HUES48 (cell line): Measurements from ENCODE around the gene HS6ST1.

Experiments
- H3K27ac ChIP-seq: one replicate; pipeline ENCODE4 v1.7.0; 2013; ENCODE audit warnings: low read depth, low read length, inconsistent platforms
- H3K27me3 ChIP-seq: 2 replicates; pipeline ENCODE4 v1.6.1; 2013; ENCODE audit warnings: mild to moderate bottlenecking, low read length; ENCODE audit not compliant: control insufficient read depth, insufficient read depth
- H3K36me3 ChIP-seq: 2 replicates; pipeline ENCODE4 v1.6.1; 2013; ENCODE audit warnings: low read length; ENCODE audit not compliant: control insufficient read depth, insufficient read depth
- H3K4me1 ChIP-seq: 2 replicates; pipeline ENCODE4 v1.6.1; 2013; ENCODE audit warnings: mild to moderate bottlenecking, low read length; ENCODE audit not compliant: control insufficient read depth, insufficient read depth
- H3K4me3 ChIP-seq: 2 replicates; pipeline ENCODE4 v1.5.1; 2013; ENCODE audit warnings: mild to moderate bottlenecking, low read depth, low read length
- H3K9ac ChIP-seq: 2 replicates; pipeline ENCODE4 v1.6.1; 2013; ENCODE audit warnings: mild to moderate bottlenecking, low read depth, low read length, moderate library complexity
- H3K9me3 ChIP-seq: 2 replicates; pipeline ENCODE4 v1.6.1; 2013; ENCODE audit warnings: low read length; ENCODE audit not compliant: control insufficient read depth, insufficient read depth

Gene HS6ST1

DNA sequence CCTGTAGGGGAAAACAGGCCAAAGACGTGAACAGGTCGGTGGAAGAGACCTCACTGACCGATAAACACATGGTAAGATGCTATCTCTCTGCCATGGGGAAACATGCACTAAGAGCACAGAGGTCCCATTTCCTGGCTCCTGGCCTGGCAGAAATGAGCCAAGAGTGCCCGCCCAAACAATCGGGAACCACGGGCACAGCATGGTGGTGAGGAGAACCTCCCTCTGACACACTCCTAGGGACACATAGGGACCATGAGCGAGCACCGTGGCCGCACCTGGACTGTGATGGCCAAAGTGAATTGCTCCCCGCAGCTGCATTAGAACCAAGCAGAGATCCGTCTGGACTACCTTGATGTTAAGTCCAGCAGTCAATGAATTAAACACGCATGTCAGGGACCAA, 11.1 kb downstream of the HS6ST1 start:
- H3K4me1 ChIP-seq: peaks cover 17% of the 10 kb centered on the region
- H3K9me3 ChIP-seq: no peaks in the 10 kb centered on the region
- no peak overlapping the region for H3K4me3 ChIP-seq
- H3K36me3 ChIP-seq: 0 out of 2 replicates have a peak, but pooled peaks cover 2% of the 10 kb centered on the region
- H3K9ac ChIP-seq: no peak overlapping the region
- no peak overlapping the region for H3K27ac ChIP-seq
- no peaks in the 10 kb centered on the region for H3K27me3 ChIP-seq

DNA sequence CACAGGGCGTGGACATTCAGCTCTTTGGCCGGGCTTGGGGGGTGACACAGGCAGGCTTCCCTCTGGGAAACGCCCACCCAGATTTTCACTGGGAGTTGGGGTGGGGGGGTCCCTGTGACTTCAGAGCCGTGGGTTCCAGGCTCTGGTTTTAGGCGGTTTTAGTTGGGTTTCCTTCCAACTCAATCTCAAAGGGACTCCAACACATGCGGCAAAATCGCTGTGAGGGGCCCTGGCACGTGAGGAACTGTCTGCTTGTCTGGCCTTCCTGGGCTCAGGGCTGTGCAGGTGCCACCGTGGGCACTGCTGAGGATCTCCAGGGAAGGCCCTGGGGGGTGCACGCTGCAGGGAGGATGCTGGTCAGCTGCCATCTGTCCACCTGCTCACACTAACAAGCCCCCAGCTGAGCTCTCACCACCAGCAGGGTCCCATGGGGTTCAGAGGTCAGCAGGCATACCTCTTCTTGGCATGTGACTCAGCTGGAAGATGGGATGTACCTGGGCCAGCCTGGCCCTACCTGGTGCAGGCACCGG, 11.7 kb downstream of the HS6ST1 start:
- Histone ChIP-seq H3K27me3 (no peaks in the 10 kb centered on the region), H3K4me1 (peaks cover 17% of the 10 kb centered on the region), H3K36me3 (0 out of 2 replicates have a peak, but pooled peaks cover 2% of the 10 kb centered on the region), H3K9me3 (no peaks in the 10 kb centered on the region), H3K27ac (no peak overlapping the region), H3K4me3 (no peak overlapping the region), H3K9ac (no peak overlapping the region)

DNA sequence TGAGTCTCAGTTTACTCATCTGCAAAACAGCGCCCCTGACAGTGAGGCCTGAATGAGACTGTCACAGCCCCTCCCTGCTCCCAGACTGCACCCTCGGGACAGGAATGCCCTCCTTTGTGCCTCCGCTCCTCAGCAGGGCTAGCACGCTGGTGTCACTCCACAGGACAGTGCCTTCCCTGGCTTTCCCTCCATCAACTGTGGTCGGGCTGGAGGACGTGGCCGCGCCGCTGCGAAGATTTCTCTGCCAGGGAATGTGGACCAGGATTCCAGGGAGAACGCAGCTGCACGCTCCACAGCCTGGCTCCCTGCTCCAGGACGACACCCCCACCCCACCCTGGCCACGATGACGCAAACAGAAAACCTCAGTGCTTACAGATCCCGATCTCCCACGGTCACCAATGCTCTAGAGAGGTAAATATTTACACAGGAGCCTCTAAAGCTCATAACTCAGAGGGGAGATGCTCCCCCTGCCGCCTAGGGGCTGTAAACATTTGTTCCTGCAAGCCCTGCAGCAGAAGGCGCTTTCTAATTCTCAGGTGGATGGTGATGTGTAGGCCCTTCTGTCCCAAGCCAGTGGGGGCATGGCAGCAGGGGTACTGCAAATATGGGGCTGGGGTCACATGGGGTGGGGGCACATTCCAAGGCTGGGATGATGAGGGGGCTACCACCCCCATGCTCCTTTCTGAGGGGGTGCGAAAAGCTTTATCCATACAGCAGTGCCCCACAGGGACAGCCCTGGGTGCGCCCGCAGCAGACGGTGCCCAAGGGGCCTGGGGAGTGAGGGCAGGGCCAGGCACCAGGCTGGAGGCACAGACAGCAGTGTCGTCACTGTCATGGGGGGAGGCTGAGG, 12.4 kb downstream of the HS6ST1 start:
- H3K36me3 ChIP-seq: 0 out of 2 replicates have a peak, but pooled peaks cover 2% of the 10 kb centered on the region
- H3K27me3 ChIP-seq: no peaks in the 10 kb centered on the region
- H3K4me3 ChIP-seq: no peak overlapping the region
- H3K27ac ChIP-seq: peak overlapping the region; percentile 71
- no peaks in the 10 kb centered on the region for H3K9me3 ChIP-seq
- H3K4me1 ChIP-seq: peaks cover 17% of the 10 kb centered on the region
- H3K9ac ChIP-seq: no peak overlapping the region

DNA sequence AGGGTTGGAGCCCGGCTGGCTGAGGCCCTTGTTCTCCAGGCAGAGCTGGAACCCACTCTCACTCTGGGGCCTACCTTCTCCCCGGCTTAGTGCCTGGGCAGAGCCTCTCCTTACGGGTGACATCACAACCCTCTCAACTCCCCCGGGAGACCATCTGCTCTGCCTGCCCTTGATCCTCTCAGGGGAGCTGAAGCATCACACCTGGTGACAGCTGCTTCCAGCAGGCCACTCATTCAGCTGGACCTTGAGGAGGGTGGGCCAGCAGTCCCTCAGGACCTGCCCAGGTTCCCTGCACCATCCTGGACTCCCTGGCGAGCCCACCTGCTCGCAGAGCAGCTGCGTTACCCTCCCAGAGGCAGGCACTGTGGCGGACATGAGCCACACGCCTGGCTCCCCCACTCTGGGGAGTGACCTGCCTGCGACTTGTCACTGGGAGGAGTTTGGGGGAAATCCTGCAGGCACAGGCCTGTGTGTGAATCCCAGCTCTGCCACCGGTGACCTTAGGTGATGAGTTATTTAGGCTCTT, 13.1 kb downstream of the HS6ST1 start:
- Histone ChIP-seq H3K27ac (peak overlapping the region; percentile 71), H3K9ac (no peak overlapping the region), H3K9me3 (no peaks in the 10 kb centered on the region), H3K27me3 (no peaks in the 10 kb centered on the region), H3K36me3 (0 out of 2 replicates have a peak, but pooled peaks cover 2% of the 10 kb centered on the region), H3K4me1 (peaks cover 17% of the 10 kb centered on the region), H3K4me3 (no peak overlapping the region)

DNA sequence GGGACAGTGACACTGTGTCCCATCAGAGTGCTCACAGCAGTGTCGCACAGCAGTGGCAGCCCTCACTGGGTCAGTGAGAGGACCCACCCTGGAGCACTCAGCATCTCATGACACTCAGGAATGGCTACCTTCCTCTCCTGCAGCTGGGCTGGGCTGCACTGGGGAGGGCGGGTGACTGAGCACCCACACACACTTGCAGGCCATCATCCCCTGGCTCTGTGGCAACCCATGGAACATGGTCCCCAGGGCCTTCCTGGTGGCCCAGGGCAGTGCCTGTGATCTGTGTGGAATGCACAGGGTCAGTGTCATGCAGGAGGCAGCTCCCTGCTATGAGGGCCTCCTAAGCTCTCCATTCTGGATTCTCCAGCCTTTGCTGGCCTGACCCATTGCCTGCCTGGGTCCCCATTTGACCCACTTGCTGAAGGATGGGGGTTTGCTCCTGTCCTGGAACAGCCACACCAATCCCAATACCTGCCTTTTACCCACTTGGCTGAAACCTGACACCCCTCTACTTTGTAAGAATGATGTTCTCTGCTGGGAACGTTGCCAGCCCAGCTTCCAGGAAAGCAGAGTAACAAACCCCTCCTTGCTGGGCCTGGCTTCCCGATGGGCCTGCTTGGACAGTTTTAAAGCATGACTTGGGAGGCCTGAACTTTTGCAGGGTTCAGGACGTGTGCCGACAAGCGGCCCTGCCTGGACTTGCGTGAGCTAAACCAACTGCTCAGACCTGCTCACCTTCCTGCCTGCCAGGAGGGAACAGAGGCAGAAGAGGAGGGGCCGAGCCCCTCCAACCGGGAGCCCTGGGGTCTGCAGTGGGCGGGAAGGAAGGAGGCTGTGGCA, 13.7 kb downstream of the HS6ST1 start:
- no peaks in the 10 kb centered on the region for H3K9me3 ChIP-seq
- H3K36me3 ChIP-seq: no peaks in the 10 kb centered on the region
- H3K27ac ChIP-seq: peak overlapping the region; percentile 71
- no peak overlapping the region for H3K4me3 ChIP-seq
- H3K27me3 ChIP-seq: no peaks in the 10 kb centered on the region
- no peak overlapping the region for H3K9ac ChIP-seq
- peaks cover 18% of the 10 kb centered on the region for H3K4me1 ChIP-seq

DNA sequence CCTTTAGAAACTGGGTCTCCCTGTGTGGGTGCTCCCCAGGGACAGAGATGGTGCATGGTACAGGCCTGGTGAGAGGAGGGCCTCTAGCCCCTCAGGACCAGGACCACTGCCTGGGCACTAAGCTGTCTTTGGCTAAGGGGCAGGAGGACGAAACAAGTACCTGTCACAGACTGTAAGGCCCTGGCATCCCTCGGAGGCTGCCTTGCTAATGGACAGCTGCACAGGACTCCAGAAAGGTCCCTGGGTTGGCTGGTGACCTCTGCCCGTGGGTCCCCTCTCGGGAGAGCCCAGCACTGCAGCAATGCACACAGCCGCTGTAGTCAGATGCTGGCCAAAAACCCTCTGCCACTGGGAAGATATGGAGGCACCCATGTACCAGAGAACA, 14.3 kb downstream of the HS6ST1 start:
- H3K36me3 ChIP-seq: no peaks in the 10 kb centered on the region

DNA sequence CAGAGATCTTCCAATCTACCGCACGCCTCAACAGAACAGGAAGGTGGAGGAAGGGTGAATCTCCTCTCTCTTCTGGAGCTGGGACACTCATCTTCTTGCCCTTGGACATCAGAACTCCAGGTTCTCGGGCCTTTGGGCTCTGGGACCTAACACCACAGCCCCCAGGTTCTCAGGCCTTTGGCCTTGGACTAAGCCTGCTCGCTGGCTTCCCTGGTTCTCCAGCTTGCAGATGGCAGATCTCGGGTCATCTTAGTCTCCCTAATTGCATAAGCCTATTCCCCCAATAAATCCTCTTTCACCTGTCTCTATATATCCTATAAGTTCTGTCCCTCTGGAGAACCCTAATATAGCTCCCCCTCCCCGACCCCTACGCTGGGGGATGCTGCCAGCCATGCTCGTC, 14.8 kb downstream of the HS6ST1 start:
- no peaks in the 10 kb centered on the region for H3K36me3 ChIP-seq
- peaks cover 21% of the 10 kb centered on the region for H3K4me1 ChIP-seq
- no peak overlapping the region for H3K27ac ChIP-seq

More for the DNA sequence above, 14.3 kb downstream of the HS6ST1 start:
- H3K9me3 ChIP-seq: no peaks in the 10 kb centered on the region
- peaks cover 21% of the 10 kb centered on the region for H3K4me1 ChIP-seq
- H3K4me3 ChIP-seq: no peak overlapping the region
- no peaks in the 10 kb centered on the region for H3K27me3 ChIP-seq
- H3K9ac ChIP-seq: no peak overlapping the region
- H3K27ac ChIP-seq: no peak overlapping the region

DNA sequence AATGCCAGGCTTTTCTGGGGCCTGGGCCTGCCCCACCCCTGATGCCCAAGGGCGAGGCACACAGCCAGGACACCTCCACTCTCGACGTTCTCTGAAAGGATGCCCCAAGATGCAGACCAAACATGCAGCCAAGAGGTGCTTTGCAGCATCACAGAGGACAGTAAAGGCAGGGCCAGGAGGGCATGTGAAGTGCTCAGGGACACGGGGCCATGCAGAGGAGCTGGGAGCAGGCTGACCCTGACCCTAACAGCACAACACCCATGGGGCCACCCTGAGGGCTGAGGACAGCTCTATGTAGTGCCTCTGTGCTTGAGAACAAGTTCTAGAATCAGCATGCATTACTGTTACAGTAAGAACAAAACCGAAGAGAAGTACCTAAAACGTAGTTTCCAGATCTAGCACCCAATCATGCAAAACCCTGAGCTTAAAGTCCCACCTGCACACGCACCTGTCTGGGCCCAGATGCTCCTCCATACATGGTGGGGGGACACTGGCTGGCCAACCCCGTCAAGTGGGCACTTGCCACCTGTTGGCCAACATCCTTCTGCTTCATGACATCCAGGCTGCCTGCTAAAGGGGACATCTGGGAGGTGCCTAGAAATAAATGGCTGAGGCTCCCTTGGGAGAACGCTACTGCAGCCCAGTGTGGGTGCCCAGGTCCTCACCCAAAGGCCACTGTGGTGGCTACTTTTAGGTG, 15.4 kb downstream of the HS6ST1 start:
- Histone ChIP-seq H3K4me3 (no peak overlapping the region), H3K27me3 (no peaks in the 10 kb centered on the region), H3K9me3 (no peaks in the 10 kb centered on the region), H3K9ac (no peak overlapping the region), H3K27ac (no peak overlapping the region), H3K36me3 (no peaks in the 10 kb centered on the region), H3K4me1 (peaks cover 21% of the 10 kb centered on the region)

More for the DNA sequence above, 14.8 kb downstream of the HS6ST1 start:
- no peak overlapping the region for H3K9ac ChIP-seq
- no peaks in the 10 kb centered on the region for H3K9me3 ChIP-seq
- H3K4me3 ChIP-seq: no peak overlapping the region
- H3K27me3 ChIP-seq: no peaks in the 10 kb centered on the region

DNA sequence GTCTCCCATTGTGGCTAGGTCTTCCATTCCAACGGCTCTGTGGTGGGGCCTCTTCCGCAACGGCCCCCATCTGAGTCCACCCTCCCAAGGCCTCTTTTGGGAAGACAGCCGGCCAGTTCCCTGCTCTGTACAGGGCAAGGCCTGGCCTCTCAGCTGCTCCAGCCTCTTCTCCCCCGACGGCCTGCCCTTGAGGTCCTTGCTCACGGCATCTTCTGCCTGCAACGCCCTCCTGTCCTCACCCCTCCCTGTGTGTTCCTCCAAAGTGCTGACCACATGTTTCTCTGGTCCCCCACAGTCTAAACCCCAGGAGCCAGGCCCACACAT, 16.0 kb downstream of the HS6ST1 start:
- Histone ChIP-seq H3K27ac (no peak overlapping the region), H3K4me3 (no peak overlapping the region), H3K9ac (no peak overlapping the region), H3K36me3 (no peaks in the 10 kb centered on the region), H3K9me3 (no peaks in the 10 kb centered on the region), H3K4me1 (peaks cover 21% of the 10 kb centered on the region), H3K27me3 (no peaks in the 10 kb centered on the region)

DNA sequence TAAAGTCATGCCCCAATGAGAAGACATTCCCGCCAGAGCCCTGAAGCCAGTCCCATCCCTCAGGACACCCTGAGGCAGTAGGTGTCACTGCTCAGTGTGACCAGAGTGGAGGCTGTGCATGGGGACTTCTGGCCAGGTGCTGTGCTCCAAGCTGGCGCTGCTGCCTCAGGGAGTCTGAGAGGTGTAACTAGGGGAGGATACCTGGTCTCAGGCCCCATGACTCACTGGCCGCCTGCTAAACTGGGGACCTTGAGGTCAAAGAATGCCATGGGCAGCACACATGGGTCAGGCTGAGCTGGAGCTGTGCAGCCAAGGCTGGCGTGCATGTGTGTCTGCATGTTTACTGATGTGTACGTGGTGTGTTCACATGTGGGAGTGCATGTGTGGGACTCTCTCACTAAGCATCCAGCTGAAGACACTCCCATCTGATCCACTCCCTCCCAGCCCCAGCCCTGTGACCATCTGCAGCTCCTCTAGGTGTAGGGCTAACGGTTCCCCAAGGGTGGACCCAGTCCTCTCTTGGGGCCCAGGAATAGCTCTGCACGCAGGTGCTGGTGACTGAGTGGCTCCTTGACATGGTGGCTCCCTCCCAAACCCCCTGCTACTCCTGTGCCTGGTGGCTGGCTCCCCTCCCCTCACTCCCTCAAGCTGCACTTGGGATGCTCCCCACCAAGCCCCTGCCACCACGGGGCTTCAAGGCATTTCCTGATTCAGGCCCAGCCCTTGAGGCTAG, 16.5 kb downstream of the HS6ST1 start:
- no peaks in the 10 kb centered on the region for H3K27me3 ChIP-seq
- H3K36me3 ChIP-seq: no peaks in the 10 kb centered on the region
- H3K9me3 ChIP-seq: no peaks in the 10 kb centered on the region
- no peak overlapping the region for H3K4me3 ChIP-seq
- peaks cover 21% of the 10 kb centered on the region for H3K4me1 ChIP-seq
- H3K27ac ChIP-seq: no peak overlapping the region
- H3K9ac ChIP-seq: no peak overlapping the region
